Stomach (tissue), 4 donors: ENCODE data around the gene MRPL45.

ENCODE experiments used
- CTCF ChIP-seq, 7 experiments: fragments of 450-650 bp in 4 of 7; fragments of 200-600 bp in 3 of 7; sonication (generic) in 3 of 7; IDR thresholded peaks; one replicate each; pipeline ENCODE4 v1.5.1; 2016 to 2019; ENCODE audit warnings: antibody characterized with exemption in 7 of 7, control low read depth in 2 of 7, mild to moderate bottlenecking in 1 of 7
- EP300 ChIP-seq: sonication (generic); formaldehyde crosslinking; IDR thresholded peaks from one replicate; pipeline ENCODE4 v1.6.1; 2017; ENCODE audit warnings: antibody characterized with exemption
- POLR2A ChIP-seq, 4 donors: fragments of 450-650 bp; IDR thresholded peaks; one replicate each; pipeline ENCODE4 v1.6.1; 2016; ENCODE audit warnings: antibody characterized with exemption in 4 of 4, control low read depth in 2 of 4, mild to moderate bottlenecking in 1 of 4, moderate library complexity in 1 of 4
- POLR2AphosphoS5 ChIP-seq, 3 donors: sonication (generic); formaldehyde crosslinking; IDR thresholded peaks; one replicate each; pipeline ENCODE4 v1.6.1; 2016; ENCODE audit warnings: antibody characterized with exemption in 3 of 3

GRCh38 chr17:38357486-38358123 is 60.6 kb downstream of the MRPL45 start:
- no peak for TF ChIP-seq CTCF (IDR thresholded peaks at IDR 0.05)
- no peak for TF ChIP-seq POLR2AphosphoS5 (IDR thresholded peaks at IDR 0.05)
- TF ChIP-seq POLR2A (IDR thresholded peaks at IDR 0.05), result no peak
- TF ChIP-seq EP300, result no peak
